Measurements from ENCODE around the gene TRABD2A. TPM values are rescaled to one million over a fixed set of nuclear protein-coding genes. Genes with fewer than 3 reads are reported as not detected.

TRABD2A gene
- total and polyA plus RNA-seq, 4 experiments from 2014 or later: 67.1 to 90.7 (median 82.2) TPM

GRCh38 chr2:84807063-84807485, 73.8 kb downstream of the TRABD2A start:
- Histone ChIP-seq H3K27ac (ENCODE audit: low read depth, low read length) (no peak overlapping the region), H3K27me3 (ENCODE audit: insufficient read depth, low read length) (no peaks in the 10 kb centered on the region), H3K4me1 (ENCODE audit: insufficient read depth, low read length) (peaks cover 7% of the 10 kb centered on the region), H3K9me3 (ENCODE audit: control insufficient read depth in 1 of 2, low read length in 2 of 2) (no peaks in the 10 kb centered on the region), H3K4me3 (ENCODE audit: low read length in 2 of 2) (no peak overlapping the region), H3K36me3 (ENCODE audit: insufficient read depth, low read length) (no peaks in the 10 kb centered on the region)
- POLR2A ChIA-PET (ENCODE audit: partially characterized antibody): no interaction called here
- peak overlapping the region in 3 of 7 donors; percentile 11 to 73 (median 19) for H3K27ac Mint-ChIP-seq
- no peaks in the 10 kb centered on the region for H3K27me3 Mint-ChIP-seq
- H3K4me3 Mint-ChIP-seq: no peak overlapping the region
- no peak for DNase-seq
- intact Hi-C loops (cut with micrococcal nuclease): no loop called here
- CTCF ChIA-PET (ENCODE audit: partially characterized antibody): interaction anchor here (1.1 kb wide), 1 partner anchor 21 kb away, joined by 4 read pairs; no protein-coding TSS in a partner anchor
- H3K9me3 Mint-ChIP-seq: peaks cover 2 to 7% (median 2%) of the 10 kb centered on the region in 8 donors
- peaks cover 13 to 34% (median 23%) of the 10 kb centered on the region in 4 donors for H3K4me1 Mint-ChIP-seq
- H3K36me3 Mint-ChIP-seq: peaks cover 2 to 11% of the 10 kb centered on the region in 2 donors

DNA sequence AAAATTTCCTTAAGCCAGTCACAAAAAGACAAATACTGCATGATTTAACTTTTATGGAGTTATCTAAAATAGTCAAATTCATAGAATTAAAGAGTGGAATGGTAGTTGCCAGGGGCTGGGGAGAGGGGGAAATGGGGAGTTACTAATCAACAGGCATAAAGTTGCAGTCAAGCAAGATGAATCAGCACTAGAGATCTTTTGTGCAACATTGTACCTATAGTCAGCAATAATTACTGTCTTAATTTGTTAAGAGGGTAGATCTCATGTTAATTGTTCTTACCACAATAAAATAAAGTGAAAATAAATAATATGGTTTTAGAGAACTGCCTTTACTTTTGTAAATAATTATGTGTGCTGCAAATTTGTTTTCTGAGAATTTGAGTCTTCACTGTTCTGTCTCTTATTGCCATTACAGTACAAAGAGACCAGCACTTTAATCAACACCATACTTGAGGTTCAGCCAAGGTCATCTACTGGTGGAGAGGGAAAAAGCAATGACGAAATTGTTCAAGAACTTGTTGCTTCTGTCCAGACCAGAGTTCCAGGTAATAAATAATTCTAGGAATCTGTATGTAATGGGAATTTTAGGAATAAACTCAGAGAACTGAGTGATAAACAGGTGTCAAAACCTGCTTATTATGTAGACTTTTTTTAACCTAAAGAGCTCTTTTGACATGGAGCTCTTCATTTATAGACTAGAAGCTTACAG, 75.5 kb downstream of the TRABD2A start:
- CTCF ChIA-PET (ENCODE audit: partially characterized antibody): interaction anchor here (0.8 to 1.0 kb wide), 2 partner anchors 23 to 35 kb away, joined by 3 read pairs; no protein-coding TSS in a partner anchor

DNA sequence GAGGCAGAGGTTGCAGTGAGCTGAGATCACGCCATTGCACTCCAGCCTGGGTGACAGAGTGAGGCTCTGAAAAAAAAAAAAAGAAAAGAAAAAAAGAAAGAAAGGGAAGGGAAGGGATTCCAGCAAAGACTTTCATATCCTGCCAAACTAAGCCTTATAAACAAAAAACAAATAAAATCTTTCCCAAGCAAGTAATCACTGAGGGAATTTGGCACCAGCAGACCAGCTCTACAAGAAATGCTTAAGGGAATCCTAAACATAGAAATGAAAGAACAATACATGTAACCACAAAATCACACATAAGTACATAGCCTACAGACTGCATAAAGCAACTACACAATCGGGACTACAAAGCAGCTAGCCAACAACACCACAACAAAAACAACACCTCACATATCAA, 79.1 kb downstream of the TRABD2A start:
- H3K4me3 ChIP-seq (ENCODE audit: low read length in 2 of 2): no peak overlapping the region
- no peak for DNase-seq
- intact Hi-C loops (cut with micrococcal nuclease): no loop called here
- H3K9me3 ChIP-seq (ENCODE audit: control insufficient read depth in 1 of 2, low read length in 2 of 2): no peaks in the 10 kb centered on the region
- H3K36me3 Mint-ChIP-seq: peaks cover 3 to 19% of the 10 kb centered on the region in 2 donors
- no peaks in the 10 kb centered on the region for H3K27me3 ChIP-seq (ENCODE audit: insufficient read depth, low read length)
- H3K4me3 Mint-ChIP-seq: no peak overlapping the region
- POLR2A ChIA-PET (ENCODE audit: partially characterized antibody): interaction anchor here (1.1 kb wide), 1 partner anchor 19 kb away, joined by 3 read pairs; no protein-coding TSS in a partner anchor
- H3K27ac ChIP-seq (ENCODE audit: low read depth, low read length): no peak overlapping the region
- H3K4me1 ChIP-seq (ENCODE audit: insufficient read depth, low read length): peaks cover 17% of the 10 kb centered on the region
- peaks cover 21 to 50% (median 37%) of the 10 kb centered on the region in 4 donors for H3K4me1 Mint-ChIP-seq
- CTCF ChIA-PET (ENCODE audit: partially characterized antibody): interaction anchor here (0.7 to 1.1 kb wide), 4 partner anchors 9 to 124 kb away, joined by 3 to 4 read pairs (median 3); no protein-coding TSS in a partner anchor
- no peaks in the 10 kb centered on the region for H3K36me3 ChIP-seq (ENCODE audit: insufficient read depth, low read length)
- no peaks in the 10 kb centered on the region for H3K27me3 Mint-ChIP-seq
- H3K9me3 Mint-ChIP-seq: peaks cover 4 to 11% (median 7%) of the 10 kb centered on the region in 8 donors
- no peak overlapping the region for H3K27ac Mint-ChIP-seq

More for the DNA sequence above, 75.5 kb downstream of the TRABD2A start:
- H3K4me3 ChIP-seq (ENCODE audit: low read length in 2 of 2): no peak overlapping the region
- H3K36me3 ChIP-seq (ENCODE audit: insufficient read depth, low read length): no peaks in the 10 kb centered on the region
- no peak for DNase-seq
- Mint-ChIP-seq H3K36me3 (peaks cover 3 to 15% of the 10 kb centered on the region in 2 donors), H3K4me1 (peaks cover 16 to 38% (median 28%) of the 10 kb centered on the region in 4 donors), H3K9me3 (peaks cover 4 to 11% (median 7%) of the 10 kb centered on the region in 8 donors), H3K27me3 (no peaks in the 10 kb centered on the region), H3K4me3 (no peak overlapping the region), H3K27ac (peak overlapping the region in 2 of 7 donors; percentile 36 to 37)
- peaks cover 7% of the 10 kb centered on the region for H3K4me1 ChIP-seq (ENCODE audit: insufficient read depth, low read length)
- POLR2A ChIA-PET (ENCODE audit: partially characterized antibody): interaction anchor here (0.9 kb wide), 2 partner anchors 12 to 23 kb away, joined by 3 read pairs; no protein-coding TSS in a partner anchor
- intact Hi-C loops (cut with micrococcal nuclease): no loop called here
- H3K27me3 ChIP-seq (ENCODE audit: insufficient read depth, low read length): no peaks in the 10 kb centered on the region
- no peak overlapping the region for H3K27ac ChIP-seq (ENCODE audit: low read depth, low read length)
- H3K9me3 ChIP-seq (ENCODE audit: control insufficient read depth in 1 of 2, low read length in 2 of 2): no peaks in the 10 kb centered on the region

DNA sequence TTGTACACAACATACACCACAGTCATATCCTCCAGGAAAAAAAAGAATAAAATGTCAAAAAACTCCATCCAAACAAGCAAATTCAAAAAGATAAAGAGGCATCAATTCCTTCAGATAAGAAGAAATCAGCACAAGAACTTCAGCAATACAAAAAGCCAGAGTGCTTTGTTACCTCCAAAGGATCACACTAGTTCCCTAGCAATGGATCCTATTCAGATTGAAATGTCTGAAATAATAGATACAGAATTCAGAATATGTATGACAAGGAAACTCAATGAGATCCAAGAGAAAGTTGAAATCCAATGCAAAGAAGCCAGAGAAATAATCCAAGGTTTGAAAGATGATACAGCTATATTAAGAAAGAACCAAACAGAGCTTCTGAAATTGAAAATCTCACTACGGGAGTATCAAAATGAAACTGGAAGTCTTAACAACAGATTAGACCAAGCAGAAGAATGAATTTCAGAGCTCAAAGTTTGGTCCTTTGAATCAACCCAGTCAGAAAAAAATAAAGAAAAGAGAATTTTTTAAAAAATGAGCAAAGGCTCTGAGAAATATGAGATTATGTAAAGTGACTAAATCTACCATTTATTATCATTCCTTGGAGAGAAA, 80.6 kb downstream of the TRABD2A start:
- peaks cover 4 to 11% (median 7%) of the 10 kb centered on the region in 8 donors for H3K9me3 Mint-ChIP-seq
- no peaks in the 10 kb centered on the region for H3K27me3 Mint-ChIP-seq
- no peaks in the 10 kb centered on the region for H3K27me3 ChIP-seq (ENCODE audit: insufficient read depth, low read length)
- H3K4me3 ChIP-seq (ENCODE audit: low read length in 2 of 2): no peak overlapping the region
- intact Hi-C loops (cut with micrococcal nuclease): no loop called here
- H3K36me3 Mint-ChIP-seq: peaks cover 3 to 19% of the 10 kb centered on the region in 2 donors
- ChIA-PET POLR2A (ENCODE audit: partially characterized antibody) (interaction anchor here (1.2 kb wide), 1 partner anchor 40 kb away, joined by 4 read pairs; no protein-coding TSS in a partner anchor), CTCF (ENCODE audit: partially characterized antibody) (no interaction called here)
- H3K27ac Mint-ChIP-seq: peak overlapping the region; percentile 36 to 83 (median 64)
- H3K27ac ChIP-seq (ENCODE audit: low read depth, low read length): no peak overlapping the region
- no peaks in the 10 kb centered on the region for H3K36me3 ChIP-seq (ENCODE audit: insufficient read depth, low read length)
- DNase-seq: no peak
- peaks cover 10% of the 10 kb centered on the region for H3K4me1 ChIP-seq (ENCODE audit: insufficient read depth, low read length)
- H3K4me3 Mint-ChIP-seq: peak overlapping the region in 7 of 8 donors; percentile 33 to 77 (median 73)
- peaks cover 16 to 46% (median 30%) of the 10 kb centered on the region in 4 donors for H3K4me1 Mint-ChIP-seq
- H3K9me3 ChIP-seq (ENCODE audit: control insufficient read depth in 1 of 2, low read length in 2 of 2): no peaks in the 10 kb centered on the region

DNA sequence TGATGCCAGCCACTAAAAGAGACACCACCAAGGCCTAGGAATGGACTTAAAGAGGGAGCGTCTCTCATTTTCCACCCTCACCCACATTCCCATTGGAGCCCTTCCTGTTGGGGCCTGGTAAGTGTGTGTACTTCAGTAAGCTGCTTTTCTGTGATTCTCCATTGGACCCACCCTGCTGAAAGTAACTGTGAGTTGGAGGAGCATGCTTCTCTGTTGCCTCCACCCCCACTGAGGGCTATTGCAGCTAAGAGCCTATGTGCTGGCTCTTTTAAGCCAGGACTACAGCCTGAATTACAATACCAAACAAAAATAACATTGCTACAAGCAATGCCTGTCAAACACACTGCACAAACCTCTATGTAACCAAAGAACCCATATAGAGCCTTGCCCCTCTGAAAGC, 81.1 kb downstream of the TRABD2A start:
- peaks cover 3 to 19% of the 10 kb centered on the region in 2 donors for H3K36me3 Mint-ChIP-seq
- no peak overlapping the region for H3K4me3 ChIP-seq (ENCODE audit: low read length in 2 of 2)
- CTCF ChIA-PET (ENCODE audit: partially characterized antibody): no interaction called here
- peak overlapping the region; percentile 7 to 83 (median 64) for H3K27ac Mint-ChIP-seq
- peak overlapping the region in 7 of 8 donors; percentile 33 to 77 (median 73) for H3K4me3 Mint-ChIP-seq
- peaks cover 10% of the 10 kb centered on the region for H3K4me1 ChIP-seq (ENCODE audit: insufficient read depth, low read length)
- H3K4me1 Mint-ChIP-seq: peaks cover 13 to 43% (median 27%) of the 10 kb centered on the region in 4 donors
- peaks cover 4 to 11% (median 7%) of the 10 kb centered on the region in 8 donors for H3K9me3 Mint-ChIP-seq
- no peaks in the 10 kb centered on the region for H3K27me3 ChIP-seq (ENCODE audit: insufficient read depth, low read length)
- no peak overlapping the region for H3K27ac ChIP-seq (ENCODE audit: low read depth, low read length)
- DNase-seq: no peak
- H3K36me3 ChIP-seq (ENCODE audit: insufficient read depth, low read length): no peaks in the 10 kb centered on the region
- H3K9me3 ChIP-seq (ENCODE audit: control insufficient read depth in 1 of 2, low read length in 2 of 2): no peaks in the 10 kb centered on the region
- intact Hi-C loops (cut with micrococcal nuclease): no loop called here
- no peaks in the 10 kb centered on the region for H3K27me3 Mint-ChIP-seq
- POLR2A ChIA-PET (ENCODE audit: partially characterized antibody): interaction anchor here (1.2 kb wide), 1 partner anchor 41 kb away, joined by 4 read pairs; no protein-coding TSS in a partner anchor

- no peaks in the 10 kb centered on the region for H3K36me3 ChIP-seq (ENCODE audit: insufficient read depth, low read length)
- no peak for DNase-seq
- H3K36me3 Mint-ChIP-seq: peaks cover 3 to 14% of the 10 kb centered on the region in 2 donors
- peak overlapping the region in 2 of 7 donors; percentile 67 to 74 for H3K27ac Mint-ChIP-seq
- peaks cover 6 to 11% (median 9%) of the 10 kb centered on the region in 8 donors for H3K9me3 Mint-ChIP-seq
- peaks cover 10% of the 10 kb centered on the region for H3K4me1 ChIP-seq (ENCODE audit: insufficient read depth, low read length)
- intact Hi-C loops (cut with micrococcal nuclease): no loop called here
- ChIA-PET CTCF (ENCODE audit: partially characterized antibody) (interaction anchor here (1.0 kb wide), 1 partner anchor 128 kb away, joined by 4 read pairs; no protein-coding TSS in a partner anchor), POLR2A (ENCODE audit: partially characterized antibody) (interaction anchor here (0.9 to 1.4 kb wide), 5 partner anchors 9 to 53 kb away, joined by 3 to 5 read pairs (median 4); no protein-coding TSS in a partner anchor)
- H3K9me3 ChIP-seq (ENCODE audit: control insufficient read depth in 1 of 2, low read length in 2 of 2): no peaks in the 10 kb centered on the region
- H3K27me3 Mint-ChIP-seq: no peaks in the 10 kb centered on the region
- H3K4me1 Mint-ChIP-seq: peaks cover 13 to 35% (median 26%) of the 10 kb centered on the region in 4 donors
- no peak overlapping the region for H3K4me3 ChIP-seq (ENCODE audit: low read length in 2 of 2)
- no peak overlapping the region for H3K4me3 Mint-ChIP-seq
- no peak overlapping the region for H3K27ac ChIP-seq (ENCODE audit: low read depth, low read length)
- H3K27me3 ChIP-seq (ENCODE audit: insufficient read depth, low read length): no peaks in the 10 kb centered on the region
These were observed 83.6 kb downstream of the TRABD2A start for GRCh38 chr2:84797271-84797670.
